ENCODE measurements around the gene MTHFD2L.

GRCh38 chr4:74328501-74328900, 170.6 kb downstream of the MTHFD2L start:
- TF ChIP-seq POLR2A (IDR thresholded peaks at IDR 0.05) (no peak), CTCF (IDR thresholded peaks at IDR 0.05) (no peak), EP300 (IDR thresholded peaks at IDR 0.05) (no peak)
